A549 (cell line): ENCODE results near the gene SRP9. TPM values are rescaled to one million over a fixed set of nuclear protein-coding genes. Genes with fewer than 3 reads are reported as not detected.
"Not testable (repeated sequence)": the region's sequence is repeated elsewhere in the genome, so short reads cannot be mapped to it uniquely, and the experiment has no call there.

Experiments used
- ATAC-seq, 2 experiments: fragments of 200-7000 bp in 1 of 2; fragments of >200 bp in 1 of 2; cut with Nextera tagmentation in 1 of 2; cut with Tn5 transposase in 1 of 2; 3 replicates each; pipeline versions ENCODE4 v1.8.0 to v1.9.1; 2018 to 2020; ENCODE audit warnings: mild to moderate bottlenecking in 1 of 2, moderate library complexity in 1 of 2
- CTCF ChIA-PET: fragments of 300-600 bp; sonication (Branson Sonifier 250); formaldehyde crosslinking; extraction: SDS; loops from one replicate; lab custom pipeline; 2021; ENCODE audit warnings: antibody characterized with exemption, inconsistent platforms; lab: Yijun Ruan, JAX
- POLR2A ChIA-PET: fragments of 350-600 bp; formaldehyde crosslinking; extraction: SDS; loops from one replicate; lab custom pipeline; 2021; ENCODE audit warnings: antibody characterized with exemption, inconsistent platforms; lab: Yijun Ruan, JAX
- DNase-seq, 2 experiments: peaks; one replicate each; pipeline versions ENCODE4 v3.0.0 to v3.0.0-alpha.2; 2011 to 2016; ENCODE audit warnings: low read depth in 1 of 2, low spot score in 1 of 2
- FAIRE-seq: peaks from 2 replicates; lab custom pipeline; 2011; peaks lifted over from hg19 to GRCh38; lab: Jason Lieb, UNC
- H3K27ac ChIP-seq, 2 experiments: fragments of >200 bp; sonication (Bioruptor Twin); formaldehyde crosslinking; 3 replicates each; pipeline ENCODE4 v1.5.1; 2016 to 2017
- H3K4me1 ChIP-seq: fragments of >200 bp; sonication (Bioruptor Twin); formaldehyde crosslinking; 3 replicates; pipeline ENCODE4 v1.6.1; 2016
- H3K4me2 ChIP-seq: fragments of >200 bp; sonication (Bioruptor Twin); formaldehyde crosslinking; 3 replicates; pipeline ENCODE4 v1.6.1; 2016
- H3K4me3 ChIP-seq: fragments of >200 bp; sonication (Bioruptor Twin); formaldehyde crosslinking; 3 replicates; pipeline ENCODE4 v1.5.1; 2016
- H3K9me3 ChIP-seq: fragments of >200 bp; sonication (Bioruptor Twin); formaldehyde crosslinking; 3 replicates; pipeline ENCODE4 v1.6.1; 2016
- ATOH8 ChIP-seq: fragments of 250-450 bp; sonication (Bioruptor Pico); IDR thresholded peaks from 2 replicates; pipeline ENCODE4 v1.5.0; 2020; ENCODE audit warnings: low read depth, mild to moderate bottlenecking, moderate library complexity
- BHLHE40 ChIP-seq: IDR thresholded peaks from 2 replicates; pipeline ENCODE4 v1.6.1; 2012; ENCODE audit warnings: low read depth, low read length, inconsistent platforms
- CEBPB ChIP-seq, 2 experiments: fragments of >200 bp in 1 of 2; sonication (Bioruptor Twin) in 1 of 2; formaldehyde crosslinking in 1 of 2; IDR thresholded peaks; 2 replicates each; pipeline ENCODE4 v1.6.1; 2012 to 2016
- EHF ChIP-seq: fragments of 250-450 bp; sonication (Bioruptor Pico); IDR thresholded peaks from 2 replicates; pipeline ENCODE4 v1.5.0; 2020; ENCODE audit warnings: mild to moderate bottlenecking
- EHMT2 ChIP-seq: fragments of 200-600 bp; sonication (generic); IDR thresholded peaks from 2 replicates; pipeline ENCODE4 v1.6.1; 2016; ENCODE audit warnings: antibody characterized with exemption, low read depth, mild to moderate bottlenecking, moderate library complexity
- ELK1 ChIP-seq: fragments of 150-350 bp; IDR thresholded peaks from 2 replicates; pipeline ENCODE4 v1.6.1; 2014; ENCODE audit warnings: low read depth, mild to moderate bottlenecking, low read length
- FOSL2 ChIP-seq, 2 experiments: fragments of 450-650 bp in 1 of 2; fragments of >200 bp in 1 of 2; sonication (Bioruptor Twin) in 1 of 2; formaldehyde crosslinking; IDR thresholded peaks; 2 replicates each; pipeline versions ENCODE4 v1.5.0 to v1.6.1; 2016 to 2020; ENCODE audit warnings: mild to moderate bottlenecking in 1 of 2, moderate library complexity in 1 of 2
- GATA3 ChIP-seq: IDR thresholded peaks from 2 replicates; pipeline ENCODE4 v1.6.1; 2012; ENCODE audit warnings: borderline replicate concordance
- HEYL ChIP-seq: fragments of 250-450 bp; sonication (Bioruptor Pico); IDR thresholded peaks from 2 replicates; pipeline ENCODE4 v1.8.0; 2021; ENCODE audit warnings: mild to moderate bottlenecking, moderate library complexity
- JUN ChIP-seq, 2 experiments: fragments of >200 bp; sonication (Bioruptor Twin); formaldehyde crosslinking; IDR thresholded peaks; 2 replicates in 1 of 2; 3 replicates in 1 of 2; pipeline ENCODE4 v1.6.1; 2016 to 2017
- JUNB ChIP-seq: fragments of >200 bp; sonication (Bioruptor Twin); formaldehyde crosslinking; IDR thresholded peaks from 2 replicates; pipeline ENCODE4 v1.6.1; 2016
- KDM1A ChIP-seq: fragments of 200-600 bp; sonication (generic); IDR thresholded peaks from 2 replicates; pipeline ENCODE4 v1.6.1; 2016; ENCODE audit warnings: low read depth, mild to moderate bottlenecking
- MAZ ChIP-seq: fragments of 150-350 bp; IDR thresholded peaks from 2 replicates; pipeline ENCODE4 v1.6.1; 2014; ENCODE audit warnings: antibody characterized with exemption, low read depth, low read length, borderline replicate concordance
- MYC ChIP-seq: IDR thresholded peaks from 2 replicates; pipeline ENCODE4 v1.6.1; 2012; ENCODE audit warnings: mild to moderate bottlenecking, inconsistent platforms, low read length, improper control_type of control experiment, borderline replicate concordance
- PBX3 ChIP-seq: IDR thresholded peaks from 2 replicates; pipeline ENCODE4 v1.6.1; 2012
- POLR2AphosphoS2 ChIP-seq: conservative IDR thresholded peaks from 2 replicates; pipeline ENCODE4 v1.6.1; 2012; ENCODE audit warnings: low read length, improper control_type of control experiment, inconsistent platforms
- RFX5 ChIP-seq: fragments of 450-650 bp; IDR thresholded peaks from 2 replicates; pipeline ENCODE4 v1.7.1; 2014; ENCODE audit warnings: antibody characterized with exemption, mild to moderate bottlenecking, moderate library complexity
- RNF2 ChIP-seq: fragments of 200-600 bp; sonication (generic); IDR thresholded peaks from 2 replicates; pipeline ENCODE4 v1.6.1; 2016; ENCODE audit warnings: low read depth, mild to moderate bottlenecking, antibody characterized with exemption, moderate library complexity, borderline replicate concordance
- SREBF2 ChIP-seq: fragments of 450-650 bp; IDR thresholded peaks from 2 replicates; pipeline ENCODE4 v1.6.1; 2014; ENCODE audit warnings: mild to moderate bottlenecking, moderate library complexity
- TFCP2L1 ChIP-seq: fragments of 250-450 bp; sonication (Bioruptor Pico); IDR thresholded peaks from 2 replicates; pipeline ENCODE4 v1.5.0; 2021; ENCODE audit warnings: mild to moderate bottlenecking
- USF2 ChIP-seq: fragments of 450-650 bp; IDR thresholded peaks from 2 replicates; pipeline ENCODE4 v1.6.1; 2014; ENCODE audit warnings: antibody characterized with exemption
- ZFP36 ChIP-seq: fragments of 450-650 bp; IDR thresholded peaks from 2 replicates; pipeline ENCODE4 v1.6.1; 2014; ENCODE audit warnings: borderline replicate concordance; ENCODE audit not compliant: partially characterized antibody
- WGBS: methylation state at CpG from one replicate; pipeline ENCODE4 v1.1.6; 2017; ENCODE audit errors: missing lambda C conversion rate; 5-methylcytosine and 5-hydroxymethylcytosine counted together
- polyA plus RNA-seq, 4 experiments: library from polyadenylated mRNA; depleted of rRNA in 3 of 4; stranded (reverse); fragments of >200 nt; fragmentation: RNase III in 1 of 4; extraction: RNeasy Plus Mini Kit Qiagen cat#74134 plus additional on column Dnase treatment in 1 of 4; gene quantifications; 2 replicates in 3 of 4; 3 replicates in 1 of 4; pipeline ENCODE4 v1.2.3, GENCODE V29; 2011 to 2017

The SRP9 gene
- polyA plus RNA-seq, 2 of the 4 experiments (the other 2 are of a cell fraction), result 352 to 629 TPM

DNA sequence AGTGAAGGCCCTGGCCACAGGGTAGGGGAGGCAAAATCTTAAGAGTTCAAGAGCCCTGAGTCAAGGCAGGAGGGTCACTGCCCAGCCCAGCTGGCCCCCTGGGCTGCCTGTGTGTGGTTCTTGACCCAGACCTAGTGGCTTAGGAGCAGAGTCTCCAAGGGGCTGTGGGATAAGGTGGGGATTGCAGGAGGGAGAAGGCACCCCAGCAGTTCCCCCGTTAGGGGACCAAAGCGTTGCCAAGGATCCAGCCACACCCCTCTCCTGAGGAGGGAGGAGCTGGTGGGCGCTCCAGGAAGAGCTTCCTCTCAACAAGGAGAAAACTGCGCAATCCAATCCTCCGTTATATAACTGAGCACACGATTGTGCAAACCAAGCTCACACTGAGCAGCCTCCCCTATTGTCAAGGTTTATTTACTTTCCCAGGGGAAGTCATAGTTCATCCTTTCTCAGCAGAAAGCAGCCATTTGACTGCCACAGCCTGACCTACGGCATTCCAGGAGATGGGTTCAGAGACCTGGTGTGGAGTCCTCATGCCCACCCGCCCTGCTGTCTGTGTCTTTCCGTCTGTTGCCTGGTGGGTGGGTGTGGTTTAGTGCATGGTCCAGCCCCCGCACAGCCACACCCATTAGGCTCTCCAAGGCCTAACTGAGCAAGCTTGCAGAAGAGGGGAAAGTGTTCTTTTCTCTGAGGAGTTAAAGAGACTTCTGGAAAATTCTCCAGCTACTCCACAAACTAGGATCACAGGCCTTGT, 35.8 kb downstream of the SRP9 start (continued):
- TF ChIP-seq ATOH8 (no peak), ZFP36 (no peak), RFX5 (peak; percentile 46; the same call in 1 of the 2 replicates), MAZ (no peak), PBX3 (no peak), MYC (no peak; the same call in 1 of the 2 replicates), HEYL (no peak), RNF2 (no peak), FOSL2 (IDR thresholded peaks at IDR 0.05) (no peak), FOSL2 (CRISPR knock-in tag; IDR thresholded peaks at IDR 0.05) (0 out of 2 replicates have a peak, but pooled peaks have one; percentile 16)

DNA sequence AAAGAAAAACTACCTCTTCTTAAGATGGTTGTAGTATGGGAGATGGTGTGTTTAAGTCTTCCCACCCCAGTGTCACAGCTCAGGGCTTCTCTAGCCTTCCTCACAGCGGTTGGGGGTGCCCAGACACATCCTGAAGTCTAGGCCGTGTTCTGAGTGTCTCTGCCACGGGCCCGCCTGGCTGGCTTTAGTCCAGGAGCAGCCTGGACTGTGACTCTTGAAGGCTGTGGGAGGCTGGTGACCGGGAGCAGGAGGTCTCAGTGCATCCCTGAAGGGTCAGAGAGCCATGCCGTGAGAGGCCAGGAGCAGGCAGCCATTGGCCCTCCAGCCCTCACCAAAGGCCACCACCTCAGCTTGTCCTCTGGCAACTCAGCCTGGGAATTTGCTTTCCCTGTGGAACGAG, 36.8 kb downstream of the SRP9 start:
- 67% methylated on average over 2 of the region's 7 CpGs for WGBS
- no peak for FAIRE-seq
- Histone ChIP-seq H3K4me1 (peaks cover 78% of the 10 kb centered on the region), H3K9me3 (no peaks in the 10 kb centered on the region), H3K27ac (peak overlapping the region; percentile 93 to 99), H3K4me3 (no peak overlapping the region)
- DNase-seq, result no peak
- no peak for ATAC-seq
- ChIA-PET CTCF (interaction anchor here (1.3 to 7.6 kb wide), 7 partner anchors 11 to 336 kb away, joined by 3 to 77 read pairs (median 22); partner anchors contain the start of genes SRP9 and TMEM63A), POLR2A (interaction anchor here (1.2 to 5.7 kb wide), 3 partner anchors 28 to 97 kb away, joined by 3 to 58 read pairs (median 5); partner anchors contain the start of gene SRP9)
- TF ChIP-seq TFCP2L1 (CRISPR knock-in tag), result no peak
- no peak for TF ChIP-seq ZFP36
- TF ChIP-seq KDM1A, result no peak
- TF ChIP-seq CEBPB (IDR thresholded peaks at IDR 0.05), result no peak
- TF ChIP-seq ELK1, result no peak
- TF ChIP-seq USF2, result no peak
- no peak for TF ChIP-seq BHLHE40
- TF ChIP-seq POLR2AphosphoS2, result no peak
- no peak for TF ChIP-seq FOSL2 (IDR thresholded peaks at IDR 0.05)
- TF ChIP-seq FOSL2 (CRISPR knock-in tag; IDR thresholded peaks at IDR 0.05), result no peak
- no peak for TF ChIP-seq EHF (CRISPR knock-in tag)
- TF ChIP-seq GATA3, result no peak
- TF ChIP-seq JUNB, result no peak
- no peak for TF ChIP-seq EHMT2
- no peak for TF ChIP-seq SREBF2
- TF ChIP-seq PBX3, result no peak
- TF ChIP-seq JUN (IDR thresholded peaks at IDR 0.05), result no peak
- TF ChIP-seq, all 56 proteins: peak for 0
- peak overlapping the region; percentile 84 for H3K4me2 ChIP-seq

DNA sequence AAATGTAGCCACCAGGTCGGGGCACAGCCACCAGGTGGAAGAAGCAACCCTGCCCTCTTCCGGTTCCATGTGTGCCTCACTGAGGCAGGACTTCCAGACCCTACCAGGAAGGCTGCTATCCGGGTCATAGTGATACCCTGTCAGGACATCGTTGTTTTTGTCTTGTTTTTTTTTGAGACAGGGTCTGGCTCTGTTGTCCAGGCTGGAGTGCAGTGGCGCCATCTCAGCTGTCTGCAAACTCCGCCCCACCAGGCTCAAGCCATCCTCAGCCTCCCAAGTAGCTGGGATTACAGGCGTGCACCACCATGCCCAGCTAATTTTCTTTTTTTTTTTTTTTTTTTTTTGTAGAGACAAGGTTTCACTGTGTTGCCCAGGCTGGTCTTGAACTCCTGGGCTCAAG, 37.5 kb downstream of the SRP9 start:
- ChIA-PET CTCF (interaction anchor here (0.6 to 7.6 kb wide), 5 partner anchors 13 to 337 kb away, joined by 3 to 77 read pairs (median 5); partner anchors contain the start of gene SRP9), POLR2A (interaction anchor here (1.3 kb wide), 1 partner anchor 29 kb away, joined by 3 read pairs; no protein-coding TSS in a partner anchor)
- Histone ChIP-seq H3K27ac (peak overlapping the region; percentile 93 to 99; a peak in 5 of 6 replicates), H3K4me2 (peak overlapping the region; percentile 84; the same call in 2 of the 3 replicates), H3K4me1 (peaks cover 85% of the 10 kb centered on the region)
- not testable (repeated sequence) for FAIRE-seq, H3K9me3 ChIP-seq, H3K4me3 ChIP-seq, DNase-seq, ATAC-seq
- WGBS, result 95% methylated on average over 7 of the region's 7 CpGs
